ENCODE measurements around the gene SCPEP1. TPM values are rescaled to one million over a fixed set of nuclear protein-coding genes. Genes with fewer than 3 reads are reported as not detected.

Gene SCPEP1
- total and polyA plus RNA-seq, 2 of the 13 experiments (the other 11 are each of a cell fraction or from before 2014, with no cell fraction given) = 24.3 to 27.3 TPM

DNA sequence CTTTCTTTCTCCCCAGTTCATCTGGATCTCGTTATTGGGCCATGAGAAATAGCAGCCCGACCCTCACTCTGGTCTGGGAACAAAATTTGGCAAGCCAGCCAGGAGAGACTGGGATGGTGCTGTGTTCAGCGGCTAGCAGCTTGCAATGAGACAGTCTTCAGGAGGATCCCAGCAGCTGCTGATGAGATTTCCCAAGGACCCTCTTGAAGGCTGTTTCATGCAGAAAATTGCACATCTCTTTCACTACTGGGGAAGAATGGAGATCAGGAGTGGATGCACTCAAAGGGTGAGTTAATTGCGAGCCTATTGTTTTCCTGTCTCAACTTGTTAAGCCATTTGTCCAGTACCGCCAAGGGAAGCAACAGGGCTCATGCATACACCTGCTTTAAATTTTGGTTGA, 11.6 kb upstream of the SCPEP1 start (continued):
- TF ChIP-seq, protein P1, sequence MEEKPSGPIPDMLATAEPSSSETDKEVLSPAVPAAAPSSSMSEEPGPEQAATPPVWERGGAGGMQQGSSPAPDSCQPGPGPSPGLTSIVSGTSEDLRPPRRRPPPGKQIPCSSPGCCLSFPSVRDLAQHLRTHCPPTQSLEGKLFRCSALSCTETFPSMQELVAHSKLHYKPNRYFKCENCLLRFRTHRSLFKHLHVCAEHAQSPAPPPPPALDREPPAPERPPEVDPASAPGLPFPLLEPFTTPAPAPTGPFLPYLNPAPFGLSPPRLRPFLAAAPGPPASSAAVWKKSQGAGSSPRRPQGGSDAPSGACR (CRISPR knock-in tag; IDR thresholded peaks at IDR 0.05) = no peak
- TF ChIP-seq SYNCRIP (IDR thresholded peaks at IDR 0.05; ENCODE audit: insufficient read depth, low read depth, low read length) = no peak

- FAIRE-seq (no peak), ATAC-seq (no peak), DNase-seq (ENCODE audit: low spot score) (no peak)
- Histone ChIP-seq H3K9ac (ENCODE audit: insufficient read depth, low read depth, low read length) (no peak overlapping the region), H3K36me3 (replicated peaks in 1 of 2; ENCODE audit: control insufficient read depth in 1 of 2, insufficient read depth in 2 of 2, low read length in 2 of 2) (no peaks in the 10 kb centered on the region), H3K4me2 (ENCODE audit: low read depth, low read length) (no peak overlapping the region), H2AFZ (ENCODE audit: low read length) (no peak overlapping the region), H3K27ac (ENCODE audit: extremely low read length, insufficient read depth, low read length) (no peak overlapping the region), H3K79me2 (ENCODE audit: insufficient read depth, low read length) (no peaks in the 10 kb centered on the region), H3K9me3 (ENCODE audit: low read length) (no peaks in the 10 kb centered on the region), H3K27me3 (ENCODE audit: control insufficient read depth in 1 of 2, insufficient read depth in 2 of 2, low read length in 2 of 2) (peaks cover 2 to 21% of the 10 kb centered on the region in 2 experiments), H3K4me1 (ENCODE audit: insufficient read depth, low read length) (peaks cover 18% of the 10 kb centered on the region), H3K4me3 (replicated peaks in 1 of 3; ENCODE audit: insufficient read depth in 1 of 3, low read depth in 2 of 3, low read length in 3 of 3) (no peak overlapping the region), H4K20me1 (ENCODE audit: insufficient read depth, low read length) (no peaks in the 10 kb centered on the region)
- in situ Hi-C loops (cut with HindIII; ENCODE audit: extremely low pct_ligation_motif_present, low pct_unique_long_range_greater_than_20kb) = no loop called here
- BruUV-seq (replicated peaks) = no TSS peak
- CTCF ChIA-PET (ENCODE audit: low intra/inter-chr PET ratio, low total read pairs) = no interaction called here
- TF ChIP-seq EED (CRISPR knock-in tag; IDR thresholded peaks at IDR 0.05) (no peak), RFXANK (CRISPR knock-in tag; IDR thresholded peaks at IDR 0.05) (no peak), ZSCAN29 (CRISPR knock-in tag; conservative IDR thresholded peaks at IDR 0.05) (no peak), SIX1 (CRISPR knock-in tag; IDR thresholded peaks at IDR 0.05; ENCODE audit: borderline replicate concordance) (no peak), ZNF678 (CRISPR knock-in tag; IDR thresholded peaks at IDR 0.05) (no peak), SP4 (CRISPR knock-in tag; IDR thresholded peaks at IDR 0.05) (no peak), ARID5B (CRISPR knock-in tag; IDR thresholded peaks at IDR 0.05) (no peak), HOXA5 (CRISPR knock-in tag; IDR thresholded peaks at IDR 0.05) (no peak), ZNF549 (CRISPR knock-in tag; IDR thresholded peaks at IDR 0.05) (no peak), SRSF4 (IDR thresholded peaks at IDR 0.05; ENCODE audit: low read depth, low read length, poor library complexity, severe bottlenecking) (no peak), SNAPC2 (CRISPR knock-in tag; IDR thresholded peaks at IDR 0.05) (no peak), PPARG (CRISPR knock-in tag; conservative IDR thresholded peaks at IDR 0.05) (no peak), ZNF629 (CRISPR knock-in tag; conservative IDR thresholded peaks at IDR 0.05) (no peak), ZNF335 (CRISPR knock-in tag; IDR thresholded peaks at IDR 0.05) (no peak)
- WGBS (ENCODE audit: low lambda C conversion rate) = 92% methylated on average over 1 of the region's 1 CpG
- intact Hi-C loops (cut with micrococcal nuclease; ENCODE audit: unreplicated experiment) = no loop called here
- POLR2A ChIA-PET = no interaction called here
These were observed 7.0 kb upstream of the SCPEP1 start for GRCh38 chr17:56970974-56971373.
